Inflammatory macrophage treated with lipopolysaccharide for 4 hours (primary cell): ENCODE measurements around the gene ZNF362.
A peak's percentile ranks its signal among the peaks of the same experiment; 100 is the strongest.
"Not testable (repeated sequence)": the region's sequence is repeated elsewhere in the genome, so short reads cannot be mapped to it uniquely, and the experiment has no call there.

Experiments used
- DNase-seq: peaks from one replicate; pipeline ENCODE4 v3.0.0-alpha.2; 2020

Gene ZNF362

DNA sequence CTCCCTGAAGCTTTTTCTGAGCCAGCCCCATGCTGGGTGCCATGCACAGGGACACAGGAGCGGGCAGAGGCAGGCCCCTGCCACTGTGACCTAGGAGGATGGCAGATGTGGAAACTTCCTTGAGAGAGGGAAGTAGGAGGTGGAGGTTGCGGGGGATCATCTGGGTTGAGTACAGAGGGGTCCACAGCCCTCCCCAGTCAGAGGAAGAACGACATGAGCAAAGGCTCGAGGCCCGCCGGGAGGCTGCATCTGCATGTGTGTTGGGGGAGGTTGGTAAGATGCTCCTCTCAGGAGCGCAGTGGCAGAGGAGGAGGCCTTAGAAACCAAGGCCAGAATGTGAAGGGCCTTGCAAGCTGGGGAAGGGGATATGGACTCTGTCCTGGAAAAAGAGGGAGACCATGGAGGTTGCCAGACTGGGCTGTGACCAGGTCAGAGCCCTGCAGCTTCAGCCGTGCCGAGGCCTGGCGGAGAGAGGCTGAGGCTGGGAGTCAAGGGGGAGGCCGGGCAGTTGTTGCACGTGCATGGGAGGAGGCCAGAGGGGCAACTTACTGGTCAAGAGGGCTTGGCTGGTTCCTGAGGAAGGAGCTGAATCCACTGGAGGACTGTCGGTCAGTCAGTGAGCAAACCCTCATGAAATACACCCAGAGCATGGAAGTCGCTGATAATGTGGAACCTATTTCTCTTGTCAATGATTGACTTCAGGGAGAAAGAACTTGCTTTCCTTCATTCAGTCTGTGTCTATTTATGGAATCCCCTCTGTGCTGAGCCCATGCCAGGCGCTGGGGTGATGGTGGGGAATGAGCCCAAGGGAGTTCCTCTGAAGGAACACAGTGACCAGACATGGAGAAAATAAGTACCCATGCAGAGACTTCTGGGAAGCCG is 32.9 kb downstream of the ZNF362 start:
- DNase-seq: no peak

DNA sequence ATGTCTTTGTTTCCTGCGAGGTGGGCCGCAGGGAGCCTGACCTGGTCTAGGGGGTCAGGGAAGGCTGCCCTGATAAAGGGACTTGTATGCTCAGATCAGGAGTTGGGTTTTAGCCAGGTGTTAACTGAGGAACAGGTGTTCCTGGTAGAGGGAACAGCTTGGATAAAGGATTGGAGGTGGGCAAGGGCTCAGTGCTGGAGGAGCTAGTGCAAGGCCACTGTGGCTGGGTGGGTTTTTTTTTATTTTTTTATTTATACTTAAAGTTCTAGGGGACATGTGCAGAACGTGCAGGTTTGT is 33.5 kb downstream of the ZNF362 start:
- no peak for DNase-seq

DNA sequence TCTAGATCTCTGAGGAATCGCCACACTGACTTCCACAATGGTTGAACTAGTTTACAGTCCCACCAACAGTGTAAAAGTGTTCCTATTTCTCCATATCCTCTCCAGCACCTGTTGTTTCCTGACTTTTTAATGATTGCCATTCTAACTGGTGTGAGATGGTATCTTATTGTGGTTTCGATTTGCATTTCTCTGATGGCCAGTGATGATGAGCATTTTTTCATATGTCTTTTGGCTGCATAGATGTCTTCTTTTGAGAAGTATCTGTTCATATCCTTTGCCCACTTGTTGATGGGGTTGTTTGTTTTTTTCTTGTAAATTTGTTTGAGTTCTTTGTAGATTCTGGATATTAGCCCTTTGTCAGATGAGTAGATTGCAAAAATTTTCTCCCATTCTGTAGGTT is 34.3 kb downstream of the ZNF362 start:
- not testable (repeated sequence) for DNase-seq

DNA sequence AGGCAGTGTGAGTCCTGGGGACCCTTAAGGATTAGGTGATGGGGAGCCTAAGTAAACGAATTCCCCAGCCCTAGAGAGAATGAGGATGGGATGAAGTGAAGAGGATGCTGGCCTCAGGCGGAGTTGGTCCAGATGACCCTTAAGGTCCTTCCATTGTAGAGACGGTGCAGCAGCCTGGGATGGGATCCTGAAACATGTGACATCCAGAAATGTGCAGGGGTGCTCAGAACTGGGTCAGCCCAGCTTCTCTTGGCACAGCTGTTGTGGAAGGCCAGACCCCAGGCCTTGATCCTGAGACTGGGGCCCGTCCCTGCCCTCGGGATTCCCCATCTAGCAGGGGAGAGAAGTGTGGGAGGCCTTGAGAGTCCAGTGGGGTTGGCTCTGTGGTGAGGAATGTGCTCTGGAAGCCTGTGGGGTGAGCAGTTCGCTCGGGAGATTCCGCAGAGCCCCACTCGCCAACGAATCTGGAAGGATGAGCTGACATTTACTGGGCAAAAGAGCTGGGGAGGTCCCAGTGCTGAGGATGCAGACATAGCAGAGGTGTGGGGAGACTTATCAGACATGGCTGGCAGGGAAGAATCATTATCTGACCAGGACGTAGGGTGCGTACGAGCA is 36.5 kb downstream of the ZNF362 start:
- no peak for DNase-seq

DNA sequence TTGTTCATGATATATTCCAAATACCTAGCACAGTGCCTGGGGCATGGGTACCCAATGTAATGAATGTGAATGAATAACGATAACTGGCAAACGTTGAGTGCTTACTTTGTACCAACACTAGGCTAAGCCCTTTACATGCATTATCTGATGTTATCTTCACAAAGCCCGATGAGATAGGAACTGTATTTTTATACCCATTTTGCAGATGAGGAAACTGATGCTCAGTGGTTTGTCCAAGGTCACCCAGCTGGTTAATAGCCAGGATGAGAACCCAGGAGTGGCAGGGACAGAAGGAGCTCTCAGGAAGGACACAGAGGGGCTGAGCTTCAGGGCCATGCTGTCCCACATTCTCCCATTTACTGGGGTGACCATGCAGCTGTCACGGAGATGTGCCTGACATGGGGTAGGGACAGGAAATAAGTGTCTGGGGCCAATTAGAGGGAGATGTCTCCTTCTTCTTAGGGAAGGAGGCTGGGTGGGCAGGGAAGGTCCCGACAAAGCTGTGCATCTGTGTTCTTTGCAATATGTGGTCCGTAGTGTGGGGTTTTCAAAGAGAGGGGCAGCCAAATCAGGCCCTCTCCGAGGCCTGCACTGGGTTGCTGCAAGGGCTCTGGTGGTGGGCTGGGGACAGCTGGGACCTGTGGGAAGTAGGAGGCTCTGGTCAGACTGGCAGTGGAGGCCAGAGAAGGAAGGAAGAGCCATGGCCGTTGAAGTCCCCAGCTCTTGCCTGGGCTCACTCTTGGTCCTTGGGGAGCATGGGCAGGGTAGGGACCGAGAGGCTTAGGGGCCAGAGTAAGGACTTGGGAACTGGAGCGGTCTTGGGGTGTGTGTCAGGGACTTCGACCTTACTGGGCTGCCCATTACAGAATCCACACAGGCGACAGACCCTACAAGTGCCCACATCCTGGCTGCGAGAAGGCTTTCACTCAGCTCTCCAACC is 38.0 kb downstream of the ZNF362 start:
- DNase-seq: no peak

DNA sequence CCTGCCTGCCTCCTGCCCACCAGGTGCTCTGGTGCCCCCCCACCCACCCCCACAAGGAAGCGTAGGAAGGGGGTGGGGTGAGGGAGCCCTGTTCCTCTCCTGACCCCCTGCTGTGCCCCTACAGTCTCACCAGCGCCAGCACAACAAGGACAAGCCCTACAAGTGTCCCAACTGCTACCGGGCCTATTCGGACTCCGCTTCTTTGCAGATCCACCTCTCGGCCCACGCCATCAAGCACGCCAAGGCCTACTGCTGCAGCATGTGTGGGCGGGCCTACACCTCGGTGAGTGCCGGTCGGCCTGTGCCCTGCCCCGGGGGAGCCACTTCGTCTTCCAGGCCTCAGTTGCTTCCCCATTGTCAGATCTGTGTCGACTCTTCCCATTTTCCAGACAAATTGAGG is 38.7 kb downstream of the ZNF362 start:
- DNase-seq: no peak

DNA sequence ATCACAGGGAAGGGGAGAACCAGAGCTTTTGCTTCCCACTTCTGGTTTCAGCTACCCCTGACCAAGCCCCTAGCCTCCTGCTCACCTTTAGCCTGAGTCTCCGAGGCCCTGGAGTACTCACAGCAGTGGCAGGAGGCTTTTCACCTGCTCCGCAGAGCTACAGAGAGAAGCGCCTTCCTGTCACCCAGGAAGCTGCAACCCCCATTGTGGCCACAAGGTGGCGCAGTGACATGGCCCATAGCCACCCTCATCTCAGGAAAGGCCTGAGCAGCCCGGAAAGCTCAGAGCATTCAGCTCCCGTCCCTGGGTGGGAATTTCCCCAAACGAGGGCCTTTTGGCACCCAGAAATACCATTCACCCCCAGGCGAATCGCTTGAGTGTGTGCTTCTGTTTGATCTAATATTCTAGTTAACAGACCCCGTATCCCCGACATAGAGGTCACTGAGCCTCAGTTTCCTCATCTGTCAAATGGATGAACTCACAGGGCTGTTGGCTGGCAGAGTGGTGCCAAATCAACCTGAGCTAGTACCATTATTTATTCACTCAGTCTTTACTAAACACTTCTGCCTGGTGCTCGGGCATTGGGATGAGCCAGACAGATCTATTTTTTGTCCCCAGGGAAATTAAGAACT is 39.3 kb downstream of the ZNF362 start:
- DNase-seq: peak; percentile 78

DNA sequence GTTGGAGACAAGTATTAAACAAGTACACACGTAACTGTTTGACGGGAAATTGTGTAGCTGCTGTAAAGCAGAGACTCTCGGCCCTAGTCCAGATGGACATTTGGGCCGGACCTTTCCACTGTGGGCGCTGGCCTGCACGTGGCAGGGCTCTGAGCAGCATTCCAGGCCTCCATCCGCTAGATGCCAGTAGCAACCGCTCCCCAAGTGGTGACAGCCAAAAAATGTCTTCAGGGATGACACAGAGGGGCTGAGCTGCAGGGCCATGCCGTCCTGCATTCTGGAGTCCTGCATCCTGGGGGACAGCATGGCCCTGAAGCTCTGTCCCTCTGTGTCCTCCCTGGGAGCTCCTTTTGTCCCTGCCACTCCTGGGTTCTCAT is 39.8 kb downstream of the ZNF362 start:
- no peak for DNase-seq

DNA sequence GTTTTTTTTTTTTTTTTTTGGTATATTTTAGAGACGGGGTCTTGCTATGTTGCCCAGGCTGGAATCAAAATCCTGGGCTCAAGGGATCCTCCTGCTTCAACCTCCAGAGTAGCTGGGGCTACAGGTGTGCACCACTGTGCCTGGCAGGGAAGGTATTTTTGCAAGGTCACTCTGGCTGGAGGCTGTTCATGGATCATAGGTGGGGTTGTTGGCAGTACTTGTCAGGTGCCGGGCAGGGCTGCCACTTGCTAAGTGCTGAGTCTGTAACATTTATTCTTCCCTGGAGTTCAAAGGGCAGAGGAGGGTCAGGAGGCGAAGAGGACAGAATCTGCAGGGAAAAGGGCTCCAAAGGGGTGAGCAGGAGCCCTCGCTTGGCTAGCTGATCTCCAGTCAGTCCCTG is 40.5 kb downstream of the ZNF362 start:
- DNase-seq: no peak

DNA sequence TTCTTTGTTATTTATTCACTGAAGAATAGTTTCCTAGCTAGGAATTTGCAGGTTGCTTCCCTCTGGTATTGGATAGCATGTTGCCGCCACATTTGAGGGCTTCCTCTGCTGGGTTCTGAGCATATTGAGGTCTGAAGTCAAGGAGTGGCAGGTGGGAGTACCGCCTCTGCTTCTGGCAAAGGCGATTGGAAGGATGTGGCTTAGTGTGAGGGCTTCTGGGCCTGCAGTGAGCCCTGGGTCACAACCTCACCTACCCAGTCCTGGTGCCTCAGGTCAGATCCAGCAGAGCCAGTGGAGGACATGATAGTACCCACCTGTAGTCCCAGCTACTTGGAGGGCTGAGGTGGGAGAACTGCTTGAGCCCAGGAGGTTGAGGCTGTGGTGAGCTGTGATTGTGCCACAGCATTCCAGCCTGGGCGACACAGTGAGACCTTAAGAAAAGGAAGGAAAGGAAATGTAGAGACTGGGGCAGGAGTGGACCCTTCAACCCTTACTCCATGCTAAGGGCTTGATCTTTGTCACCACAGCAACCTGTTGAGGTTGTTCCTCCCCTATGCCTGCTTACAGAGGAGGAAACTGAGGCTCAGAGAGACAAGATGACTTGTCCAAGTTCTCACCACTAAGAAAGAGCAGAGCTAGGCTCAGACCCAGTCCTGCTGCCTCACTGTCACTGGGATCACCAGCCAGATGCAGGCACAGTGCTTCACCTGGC is 41.8 kb downstream of the ZNF362 start:
- no peak for DNase-seq

DNA sequence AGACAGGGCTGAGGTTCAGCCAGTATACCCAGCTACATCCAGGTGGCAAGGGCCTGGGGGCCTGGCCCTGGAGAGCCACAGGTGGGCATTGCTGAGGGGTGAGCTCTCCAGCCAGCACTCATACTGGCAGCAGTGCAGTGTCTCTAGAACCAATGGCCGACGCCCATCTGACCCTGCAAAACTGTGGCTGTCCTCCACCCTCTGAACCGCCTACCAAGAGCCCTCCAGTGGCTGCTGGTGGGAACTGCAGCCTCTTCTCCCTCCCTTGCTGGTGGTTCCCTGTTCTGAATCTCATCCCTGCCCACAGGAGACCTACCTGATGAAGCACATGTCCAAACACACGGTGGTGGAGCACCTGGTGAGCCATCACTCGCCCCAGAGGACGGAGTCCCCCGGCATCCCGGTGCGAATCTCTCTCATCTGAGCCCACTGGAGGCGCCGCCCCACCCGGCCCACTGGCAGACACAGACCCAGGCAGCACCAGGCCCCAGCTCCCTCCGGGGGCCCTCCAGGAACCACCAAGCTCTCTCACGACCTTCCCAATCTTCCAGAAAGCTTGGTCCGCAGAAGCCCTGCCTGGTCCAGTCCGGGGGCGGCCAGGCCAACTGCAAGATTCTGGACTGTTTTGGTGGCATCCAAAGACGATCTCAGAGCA is 42.5 kb downstream of the ZNF362 start:
- peak; percentile 65 for DNase-seq

DNA sequence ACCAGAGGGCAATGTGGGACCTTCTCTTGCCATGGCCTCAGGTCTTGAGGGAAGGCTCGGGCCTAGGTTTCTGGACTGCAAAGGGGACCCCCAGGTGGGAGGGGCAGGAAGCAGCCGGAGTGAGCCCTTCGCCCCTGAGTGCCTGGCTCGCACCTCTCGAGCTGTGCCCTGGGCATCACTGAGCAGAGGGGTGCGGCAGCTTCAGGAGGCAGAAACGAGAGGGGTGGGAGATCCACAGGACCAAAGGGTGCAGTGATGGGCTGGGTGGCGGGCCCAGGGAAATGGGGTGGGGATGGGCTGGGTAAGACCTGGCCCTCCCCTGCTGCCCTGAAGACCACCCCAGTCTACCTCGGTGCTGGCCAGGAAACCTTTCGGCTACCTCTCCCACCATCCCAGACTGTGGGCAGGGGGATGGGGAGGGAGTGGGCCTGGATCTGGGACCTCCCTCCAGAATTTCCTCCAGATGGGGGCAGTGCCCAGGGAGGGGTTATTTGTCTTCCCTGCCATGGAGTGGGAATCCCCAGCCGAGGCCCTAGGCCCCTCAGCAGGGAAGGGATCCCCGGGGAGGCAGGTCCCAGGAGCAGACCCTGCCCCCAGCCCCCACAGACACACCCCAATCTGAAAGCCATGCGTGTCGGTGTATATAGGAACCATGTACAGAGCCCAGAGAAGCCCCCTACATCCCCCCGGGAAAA is 43.3 kb downstream of the ZNF362 start:
- no peak for DNase-seq

DNA sequence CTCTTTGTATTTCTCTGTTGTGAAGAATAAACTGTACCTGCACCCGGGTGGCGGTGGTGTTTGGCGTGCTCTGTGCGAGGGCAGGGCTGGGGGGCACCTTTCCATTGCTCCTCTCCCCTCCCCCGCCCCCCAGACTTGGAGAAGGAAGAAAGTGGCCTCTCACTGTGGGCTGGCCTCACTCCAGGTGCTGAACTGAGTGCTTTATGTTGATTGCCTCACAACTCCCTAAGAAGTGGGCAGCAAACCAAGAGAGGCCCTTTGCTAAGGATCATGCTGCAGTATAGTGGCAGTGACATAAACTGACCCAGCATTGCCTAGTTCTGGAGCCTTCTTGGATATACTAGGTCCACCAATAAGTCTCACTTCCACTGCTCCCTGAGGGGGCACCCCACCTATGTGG is 44.4 kb downstream of the ZNF362 start:
- no peak for DNase-seq

DNA sequence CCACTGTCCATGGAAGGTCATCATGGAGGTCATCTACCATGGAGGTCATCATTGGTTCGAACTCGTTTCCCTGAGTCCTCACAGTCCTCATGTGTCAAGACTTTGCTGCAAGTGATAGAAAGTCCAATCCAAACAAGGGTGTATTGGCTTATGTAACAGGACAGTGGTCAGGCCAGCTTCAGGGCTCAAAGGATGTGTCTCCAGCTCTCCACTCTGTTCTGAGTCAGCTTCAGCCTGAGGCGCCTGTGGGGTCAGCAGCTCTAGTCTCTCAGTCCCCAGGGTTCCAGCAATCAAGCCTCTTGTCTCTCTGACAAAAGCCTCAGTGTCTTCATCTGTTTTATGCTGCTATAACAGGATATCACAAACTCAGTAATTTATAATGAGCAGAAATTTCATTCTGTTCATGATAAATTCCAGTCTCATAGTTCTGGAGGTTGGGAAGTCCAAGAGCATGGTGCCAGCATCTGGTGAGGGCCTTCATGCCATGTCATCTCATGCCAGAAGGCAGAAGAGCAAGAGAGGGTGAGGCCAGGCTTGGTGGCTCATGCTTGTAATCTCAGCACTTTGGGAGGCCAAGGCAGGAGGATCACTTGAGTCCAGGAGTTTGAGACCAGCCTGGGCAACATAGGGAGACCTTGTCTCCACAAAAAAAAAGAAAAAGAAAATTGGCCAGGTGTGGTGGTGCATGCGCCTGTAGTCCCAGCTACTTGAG is 45.1 kb downstream of the ZNF362 start:
- DNase-seq: no peak

DNA sequence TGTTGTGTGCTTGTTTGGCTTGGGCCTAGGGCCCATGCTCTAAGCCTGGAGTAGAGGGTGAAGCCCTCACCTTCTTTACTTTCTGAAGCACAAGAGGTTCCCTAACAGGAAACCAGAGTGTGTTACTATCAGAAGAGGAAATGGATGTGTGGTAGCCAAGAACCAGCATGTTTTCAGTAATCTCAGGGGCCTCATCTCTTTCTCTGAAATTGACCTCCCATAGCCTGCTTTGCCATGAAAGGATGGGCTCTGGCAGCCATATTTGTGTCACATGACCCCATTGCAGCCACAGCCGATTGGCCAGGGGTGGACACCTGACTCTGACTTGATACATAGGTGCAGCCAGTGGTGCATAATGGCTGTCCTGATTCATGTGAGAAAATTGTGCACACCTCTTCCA is 46.0 kb downstream of the ZNF362 start:
- DNase-seq: no peak

DNA sequence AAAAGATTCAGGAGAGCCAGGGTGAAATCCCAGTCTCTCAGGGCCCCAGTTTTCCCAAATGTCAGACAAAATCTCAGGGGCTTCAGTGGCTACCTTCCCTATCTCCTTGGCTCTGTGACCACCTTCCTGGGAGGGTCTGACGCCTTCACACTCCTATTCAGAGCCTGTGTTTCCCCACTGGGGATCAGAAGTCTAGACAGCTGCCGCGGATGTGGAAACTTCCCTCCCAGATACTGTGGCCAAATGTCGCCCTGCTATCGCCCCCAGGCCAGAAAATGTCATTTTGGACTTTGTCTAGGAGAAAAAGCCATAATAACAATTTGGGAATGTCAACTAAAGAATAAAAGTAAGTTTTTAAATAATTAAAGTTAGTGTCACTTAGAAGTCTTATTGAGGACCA is 48.7 kb downstream of the ZNF362 start:
- DNase-seq: no peak

DNA sequence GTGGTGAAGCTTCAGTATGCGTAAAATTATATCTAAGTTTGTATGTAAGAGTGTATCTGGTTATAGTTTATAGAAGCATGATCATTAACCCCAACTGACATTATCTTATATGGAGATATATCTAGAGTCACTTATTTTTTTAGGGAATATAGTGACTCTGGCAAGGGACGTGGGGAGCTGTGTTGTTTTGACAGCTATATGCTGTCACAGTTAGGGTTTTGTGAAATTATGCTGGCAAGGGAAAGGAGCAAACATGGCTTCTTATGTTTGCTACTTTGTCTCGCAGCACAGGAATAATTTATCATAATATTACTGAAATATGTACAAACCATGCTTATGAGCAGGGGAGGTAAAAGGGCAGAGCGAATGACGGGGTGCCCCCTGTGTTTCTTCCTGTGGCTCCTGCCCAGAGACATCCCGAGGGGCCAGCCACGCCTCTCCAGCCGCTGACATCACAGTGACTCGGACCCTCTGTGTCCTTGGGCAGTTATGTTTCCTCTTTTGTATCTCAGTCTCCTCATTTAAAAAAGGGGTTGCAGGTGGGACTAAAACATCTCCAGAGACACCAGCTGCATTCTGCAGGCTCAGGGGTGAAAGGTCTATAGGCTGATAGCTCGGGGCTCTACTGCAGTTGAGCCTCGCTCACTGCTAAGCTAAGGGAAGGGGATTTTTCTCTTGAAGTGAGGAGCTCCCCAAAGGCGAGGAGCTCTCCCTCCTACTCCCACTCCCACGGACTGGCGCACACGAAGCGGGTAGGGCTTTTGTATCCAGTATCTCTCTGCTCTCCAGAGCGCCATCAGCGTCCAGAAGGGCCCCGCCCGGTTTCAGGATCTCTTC is 49.7 kb downstream of the ZNF362 start:
- no peak for DNase-seq

DNA sequence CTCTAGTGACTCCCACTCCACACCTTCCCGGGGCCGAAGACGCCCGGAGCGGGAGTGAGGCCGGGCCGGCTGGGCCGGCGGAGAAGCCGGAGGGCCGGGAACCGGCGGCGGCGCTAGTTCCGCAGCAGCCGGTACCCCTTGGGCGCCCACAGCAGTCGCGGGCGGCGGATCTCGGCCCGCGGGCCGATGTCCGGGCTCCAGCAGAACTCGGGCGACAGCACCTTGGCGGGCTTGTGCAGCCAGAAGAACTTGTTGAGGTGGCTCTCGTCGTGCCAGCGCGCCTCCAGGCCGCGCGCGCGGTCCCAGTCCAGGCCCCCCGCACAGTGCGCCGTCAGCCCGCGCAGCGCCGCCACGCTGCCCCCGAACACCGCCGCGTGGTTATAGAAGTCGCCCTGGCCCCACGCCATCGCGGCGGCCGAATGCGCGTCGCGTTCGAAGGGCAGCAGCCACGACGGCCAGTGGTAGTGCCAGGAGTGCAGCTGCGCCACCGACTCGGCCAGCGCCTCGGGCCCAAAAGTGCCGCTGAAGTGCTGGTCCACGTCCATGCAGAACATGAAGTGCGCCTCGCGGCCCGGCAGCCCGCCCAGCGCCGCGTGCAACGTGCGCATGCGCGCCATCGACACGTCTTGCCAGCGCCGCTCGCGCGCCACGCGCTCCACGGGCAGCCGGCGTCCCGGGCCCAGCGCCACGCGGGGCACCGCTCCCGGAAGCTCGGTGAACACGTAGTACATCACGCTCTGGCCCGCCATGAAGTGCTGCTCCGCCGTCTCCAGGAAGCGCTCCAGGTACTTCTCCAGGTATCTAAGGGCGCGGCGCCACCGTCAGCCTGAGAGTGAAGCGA is 50.6 kb downstream of the ZNF362 start:
- no peak for DNase-seq

DNA sequence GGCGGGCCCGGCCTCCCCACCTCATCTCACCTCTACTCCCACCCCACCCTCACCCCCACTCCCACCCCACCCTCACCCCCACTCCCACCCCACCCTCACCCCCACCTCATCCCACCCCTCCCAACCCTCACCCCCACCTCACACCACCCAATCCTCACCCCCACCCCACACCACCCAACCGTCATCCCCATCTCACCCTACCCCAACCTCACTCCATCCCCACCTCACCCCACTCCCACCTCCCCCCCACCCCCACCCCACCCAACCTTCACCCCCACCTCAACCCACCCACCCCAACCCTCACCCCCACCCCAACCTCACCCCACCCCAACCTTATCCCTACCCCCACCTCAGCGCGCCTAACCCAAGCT is 51.2 kb downstream of the ZNF362 start:
- DNase-seq: no peak
